Nephron progenitor cell (in vitro differentiated cells): Measurements from ENCODE around the gene SPN.

Source experiments
- DNase-seq: peaks from one replicate; pipeline ENCODE4 v3.0.0; 2021
- H3K27ac Mint-ChIP-seq: 2 replicates; pipeline ENCODE4 v1.8.0; 2021; ENCODE audit warnings: mild to moderate bottlenecking, moderate library complexity, mixed read lengths
- H3K27me3 Mint-ChIP-seq: 2 replicates; pipeline ENCODE4 v1.8.0; 2021; ENCODE audit warnings: mild to moderate bottlenecking, low read depth, mixed read lengths; ENCODE audit not compliant: poor library complexity
- H3K36me3 Mint-ChIP-seq: 2 replicates; pipeline ENCODE4 v1.8.0; 2021; ENCODE audit warnings: low read depth, mixed read lengths
- H3K4me1 Mint-ChIP-seq: 2 replicates; pipeline ENCODE4 v1.8.0; 2021; ENCODE audit warnings: mixed read lengths
- H3K4me3 Mint-ChIP-seq: 2 replicates; pipeline ENCODE4 v1.8.0; 2021; ENCODE audit warnings: mild to moderate bottlenecking, moderate library complexity, mixed read lengths
- H3K9me3 Mint-ChIP-seq: 2 replicates; pipeline ENCODE4 v1.8.0; 2021; ENCODE audit warnings: mild to moderate bottlenecking, moderate library complexity, mixed read lengths
- TF ChIP-seq, protein P1 (sequence below): fragments of 200-600 bp; sonication (generic); IDR thresholded peaks from 2 replicates; pipeline ENCODE4 v1.5.0; 2021; ENCODE audit warnings: antibody characterized with exemption

The SPN gene

DNA sequence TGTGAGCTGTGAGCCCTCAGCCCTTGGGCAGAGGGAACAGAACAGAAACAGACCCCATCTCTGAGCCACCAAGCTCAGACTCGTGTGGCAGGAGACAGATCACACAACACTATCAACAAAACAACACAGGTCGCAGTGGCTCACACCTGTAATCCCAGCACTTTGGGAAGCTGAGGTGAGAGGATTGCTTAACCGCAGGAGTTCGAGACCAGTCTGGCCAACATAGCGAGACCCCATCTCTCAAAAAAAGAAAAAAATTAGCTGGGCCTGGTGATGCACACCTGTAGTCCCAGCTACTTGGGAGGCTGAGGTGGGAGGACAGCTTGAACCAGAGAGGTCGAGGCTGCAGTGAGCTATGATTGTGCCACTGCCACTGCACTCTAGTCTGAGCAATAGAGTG lies 10.5 kb downstream of the SPN start:
- Mint-ChIP-seq H3K27ac (peak overlapping the region; percentile 82), H3K27me3 (no peaks in the 10 kb centered on the region), H3K9me3 (no peaks in the 10 kb centered on the region), H3K36me3 (no peaks in the 10 kb centered on the region), H3K4me3 (no peak overlapping the region), H3K4me1 (peaks cover 56% of the 10 kb centered on the region)
- TF ChIP-seq, protein P1, sequence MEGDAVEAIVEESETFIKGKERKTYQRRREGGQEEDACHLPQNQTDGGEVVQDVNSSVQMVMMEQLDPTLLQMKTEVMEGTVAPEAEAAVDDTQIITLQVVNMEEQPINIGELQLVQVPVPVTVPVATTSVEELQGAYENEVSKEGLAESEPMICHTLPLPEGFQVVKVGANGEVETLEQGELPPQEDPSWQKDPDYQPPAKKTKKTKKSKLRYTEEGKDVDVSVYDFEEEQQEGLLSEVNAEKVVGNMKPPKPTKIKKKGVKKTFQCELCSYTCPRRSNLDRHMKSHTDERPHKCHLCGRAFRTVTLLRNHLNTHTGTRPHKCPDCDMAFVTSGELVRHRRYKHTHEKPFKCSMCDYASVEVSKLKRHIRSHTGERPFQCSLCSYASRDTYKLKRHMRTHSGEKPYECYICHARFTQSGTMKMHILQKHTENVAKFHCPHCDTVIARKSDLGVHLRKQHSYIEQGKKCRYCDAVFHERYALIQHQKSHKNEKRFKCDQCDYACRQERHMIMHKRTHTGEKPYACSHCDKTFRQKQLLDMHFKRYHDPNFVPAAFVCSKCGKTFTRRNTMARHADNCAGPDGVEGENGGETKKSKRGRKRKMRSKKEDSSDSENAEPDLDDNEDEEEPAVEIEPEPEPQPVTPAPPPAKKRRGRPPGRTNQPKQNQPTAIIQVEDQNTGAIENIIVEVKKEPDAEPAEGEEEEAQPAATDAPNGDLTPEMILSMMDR, result no peak
- DNase-seq, result no peak

DNA sequence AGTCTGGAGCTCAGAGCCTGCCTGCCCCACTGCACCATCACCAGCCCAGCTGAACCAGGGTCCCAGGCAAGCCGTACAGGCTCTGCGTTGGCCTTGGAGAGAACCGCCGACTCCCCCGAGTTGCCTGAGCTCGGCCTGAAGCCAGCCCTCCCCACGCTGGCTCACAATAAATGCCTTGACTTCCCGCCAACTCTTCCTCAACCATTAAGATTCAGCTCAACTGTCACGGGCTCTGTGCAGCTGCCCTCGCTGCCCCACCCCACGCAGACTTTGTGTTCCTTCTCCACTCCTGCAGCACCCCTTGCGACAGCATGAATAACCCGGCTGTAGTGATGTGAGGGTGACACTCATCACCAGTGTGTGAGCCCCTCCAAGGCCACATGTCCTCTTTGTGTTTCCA lies 11.1 kb downstream of the SPN start:
- H3K4me3 Mint-ChIP-seq, result no peak overlapping the region
- H3K27ac Mint-ChIP-seq, result peak overlapping the region; percentile 96
- peaks cover 57% of the 10 kb centered on the region for H3K4me1 Mint-ChIP-seq
- H3K36me3 Mint-ChIP-seq, result no peaks in the 10 kb centered on the region
- H3K9me3 Mint-ChIP-seq, result no peaks in the 10 kb centered on the region
- H3K27me3 Mint-ChIP-seq, result no peaks in the 10 kb centered on the region
- DNase-seq, result no peak
- TF ChIP-seq, protein P1, result no peak

DNA sequence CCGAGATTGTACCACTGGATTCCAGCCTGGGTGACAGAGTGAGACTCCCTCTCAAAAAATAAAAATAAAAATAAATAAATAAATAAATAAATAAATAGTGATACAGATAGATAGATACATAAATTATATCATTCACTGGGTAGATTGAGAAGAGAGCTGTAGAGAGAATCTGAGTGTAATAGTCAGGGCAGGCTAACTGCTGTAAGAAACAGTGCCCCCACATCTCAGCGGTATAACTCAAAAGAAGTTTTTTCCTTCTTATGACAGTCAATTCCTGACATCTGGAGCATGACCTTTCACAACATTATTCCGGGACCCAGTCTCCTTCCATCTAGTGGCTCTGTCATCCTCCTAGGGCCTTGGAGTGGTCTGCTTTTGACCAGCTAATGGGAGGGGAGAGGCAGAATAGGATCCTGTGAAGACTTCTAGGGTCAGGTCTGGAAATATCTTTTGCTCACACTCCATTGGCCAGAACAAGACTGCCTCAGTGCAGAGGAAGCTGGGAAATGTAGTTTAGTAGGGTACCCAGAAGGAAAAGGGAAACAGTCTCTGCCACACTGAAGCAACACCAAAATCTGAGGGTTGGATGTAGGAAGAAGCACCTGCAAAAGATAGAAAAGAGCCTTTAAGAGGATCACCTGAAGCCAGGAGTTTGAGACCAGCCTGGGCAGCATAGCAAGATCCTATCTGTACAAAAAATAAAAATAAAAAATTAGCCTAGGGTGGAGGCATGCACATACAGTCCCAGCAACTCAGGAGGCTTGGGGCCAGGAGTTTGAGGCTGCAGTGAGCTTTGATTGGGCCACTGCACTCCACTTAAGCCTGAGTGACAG lies 13.0 kb downstream of the SPN start:
- DNase-seq, result no peak
- Mint-ChIP-seq H3K9me3 (peaks cover 6% of the 10 kb centered on the region), H3K27ac (peak overlapping the region; percentile 36), H3K4me3 (peak overlapping the region; percentile 33), H3K36me3 (peaks cover 10% of the 10 kb centered on the region), H3K27me3 (no peaks in the 10 kb centered on the region), H3K4me1 (peaks cover 62% of the 10 kb centered on the region)
- TF ChIP-seq, protein P1, result no peak

DNA sequence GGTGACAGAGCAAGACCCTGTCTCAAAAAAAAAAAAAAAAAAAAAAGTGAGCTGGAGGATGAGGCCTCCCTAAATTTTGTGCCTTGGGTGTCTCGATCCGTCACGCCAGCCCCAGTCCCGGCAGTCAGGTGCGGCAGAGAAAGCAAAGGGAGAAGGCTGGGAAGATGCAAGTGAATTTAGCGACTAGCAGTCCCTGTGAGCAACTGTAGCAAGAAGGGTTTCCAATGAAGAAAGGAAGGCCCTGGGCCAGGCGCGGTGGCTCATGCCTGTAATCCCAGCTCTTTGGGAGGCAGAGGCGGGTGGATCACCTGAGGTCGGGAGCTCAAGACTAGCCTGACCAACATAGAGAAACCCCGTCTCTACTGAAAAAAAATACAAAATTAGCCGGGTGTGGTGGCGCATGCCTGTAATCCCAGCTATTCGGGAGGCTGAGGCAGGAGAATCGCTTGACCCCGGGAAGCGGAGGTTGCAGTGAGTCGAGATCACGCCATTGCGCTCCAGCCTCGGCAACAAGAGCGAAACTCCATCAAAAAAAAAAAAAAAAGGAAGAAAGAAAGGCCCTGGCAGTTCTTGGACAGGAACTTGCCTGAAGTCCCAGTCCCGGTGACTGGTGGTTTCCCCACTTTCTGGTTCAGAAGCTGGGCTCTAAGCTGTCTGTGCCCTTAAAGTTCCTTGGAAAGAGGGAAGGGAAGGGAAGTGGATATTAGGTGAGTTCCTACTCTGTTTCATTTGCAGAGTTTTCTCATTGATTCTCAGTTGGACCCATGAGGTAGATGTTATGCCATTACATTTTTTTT lies 14.1 kb downstream of the SPN start:
- Mint-ChIP-seq H3K9me3 (peaks cover 9% of the 10 kb centered on the region), H3K4me1 (peaks cover 58% of the 10 kb centered on the region), H3K27me3 (no peaks in the 10 kb centered on the region), H3K36me3 (peaks cover 16% of the 10 kb centered on the region), H3K27ac (peak overlapping the region; percentile 61), H3K4me3 (no peak overlapping the region)
- TF ChIP-seq, protein P1, result no peak
- DNase-seq, result no peak

DNA sequence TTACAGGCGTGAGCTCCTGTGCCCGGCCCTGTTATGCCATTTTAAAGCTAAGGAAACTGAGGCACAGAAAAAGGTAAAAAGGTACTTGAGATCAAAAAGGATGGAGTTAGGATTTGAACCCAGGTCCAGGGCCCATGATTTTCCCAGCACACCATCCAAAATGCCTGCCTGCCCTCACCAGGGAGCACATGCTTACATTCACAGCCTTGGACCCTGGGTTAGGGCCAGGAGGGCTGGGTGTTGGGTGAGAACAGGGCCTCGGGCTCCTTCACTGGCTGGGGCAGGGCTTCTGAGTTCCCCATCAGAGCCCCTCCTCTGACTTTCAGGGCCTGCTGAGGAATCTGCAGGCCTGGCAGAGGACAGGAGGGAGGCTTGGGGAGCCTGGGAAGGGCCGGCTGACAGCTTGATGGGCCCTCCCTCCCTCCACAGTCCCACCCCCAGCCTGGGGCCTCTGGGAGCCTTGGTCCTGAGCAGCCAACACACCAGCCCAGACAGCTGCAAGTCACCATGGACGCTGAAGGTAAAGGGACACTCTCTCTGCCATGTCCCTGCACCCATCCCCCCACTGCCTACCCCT lies 15.7 kb downstream of the SPN start, which contains the start of gene QPRT:
Gene QPRT (plus strand): TSS at position 490 of the 577 bp plus-strand sequence. CDS start 18 bp downstream, at position 508.
- Mint-ChIP-seq H3K36me3 (peaks cover 31% of the 10 kb centered on the region), H3K4me1 (peaks cover 45% of the 10 kb centered on the region), H3K27ac (peak within 1 kb of the TSS; percentile 99), H3K27me3 (no peaks in the 10 kb centered on the region), H3K4me3 (peak within 1 kb of the TSS; percentile 87), H3K9me3 (peaks cover 9% of the 10 kb centered on the region)
- DNase-seq, result peak; percentile 81
- TF ChIP-seq, protein P1, result no peak
